H1 (cell line): Measurements from ENCODE around the gene DUSP1. TPM values are rescaled to one million over a fixed set of nuclear protein-coding genes. Genes with fewer than 3 reads are reported as not detected.

ENCODE experiments used
- CTCF ChIA-PET: fragments of 300-600 bp; sonication (Branson Sonifier 250); formaldehyde crosslinking; loops from one replicate; lab custom pipeline; 2021; ENCODE audit not compliant: partially characterized antibody; lab: Charles Lee
- POLR2A ChIA-PET: fragments of 300-600 bp; sonication (Branson Sonifier 250); formaldehyde crosslinking; loops from one replicate; lab custom pipeline; 2021; ENCODE audit warnings: inconsistent platforms; ENCODE audit not compliant: partially characterized antibody; lab: Charles Lee
- DNase-seq, 2 experiments: peaks; one replicate each; pipeline versions ENCODE4 v3.0.0 to v3.0.0-alpha.2; 2010 to 2022; ENCODE audit warnings: low spot score in 2 of 2, low read depth in 1 of 2, mixed read lengths in 1 of 2
- FAIRE-seq: peaks from 2 replicates; lab custom pipeline; 2011; peaks lifted over from hg19 to GRCh38; lab: Jason Lieb, UNC
- H2AFZ ChIP-seq: 2 replicates; pipeline ENCODE4 v1.8.1; 2012; ENCODE audit warnings: low read length, inconsistent platforms
- H2AK5ac ChIP-seq: 2 replicates; pipeline ENCODE4 v1.6.1; 2013; ENCODE audit warnings: low read depth, low read length
- H2BK120ac ChIP-seq: replicated peaks from 2 replicates; pipeline ENCODE3; 2013; ENCODE audit warnings: low read depth, low read length, inconsistent platforms
- H2BK12ac ChIP-seq: 2 replicates; pipeline ENCODE4 v1.6.1; 2013; ENCODE audit warnings: low read depth, low read length
- H2BK15ac ChIP-seq: 2 replicates; pipeline ENCODE4 v1.6.1; 2013; ENCODE audit warnings: low read length
- H2BK20ac ChIP-seq: 2 replicates; pipeline ENCODE4 v1.6.1; 2013; ENCODE audit warnings: low read length
- H2BK5ac ChIP-seq: 2 replicates; pipeline ENCODE4 v1.6.1; 2013; ENCODE audit warnings: low read depth, low read length
- H3K14ac ChIP-seq: 2 replicates; pipeline ENCODE4 v1.6.1; 2013; ENCODE audit warnings: inconsistent platforms; ENCODE audit not compliant: insufficient read length
- H3K18ac ChIP-seq: 2 replicates; pipeline ENCODE4 v1.6.1; 2013; ENCODE audit warnings: low read length; ENCODE audit errors: extremely low read depth
- H3K23ac ChIP-seq: 2 replicates; pipeline ENCODE4 v1.6.1; 2013; ENCODE audit warnings: inconsistent platforms; ENCODE audit not compliant: insufficient read length
- H3K23me2 ChIP-seq: 2 replicates; pipeline ENCODE4 v1.6.1; 2013; ENCODE audit warnings: low read depth, low read length
- H3K27ac ChIP-seq: 2 replicates; pipeline ENCODE4 v1.6.1; 2011; ENCODE audit warnings: low read depth, low read length, inconsistent platforms
- H3K27me3 ChIP-seq, 4 experiments: replicated peaks in 1 of 4; 1 replicate in 1 of 4; 2 replicates in 3 of 4; pipeline versions ENCODE4 v1.6.1 to v1.8.1; 2011 to 2013; ENCODE audit warnings: low read length in 3 of 4, mild to moderate bottlenecking in 3 of 4, inconsistent platforms in 2 of 4, mixed read lengths in 2 of 4, moderate library complexity in 1 of 4; ENCODE audit not compliant: control insufficient read depth in 3 of 4, insufficient read depth in 3 of 4; ENCODE audit errors: extremely low read depth in 1 of 4
- H3K36me3 ChIP-seq, 4 experiments: 2 replicates each; pipeline versions ENCODE4 v1.6.1 to v1.8.1; 2011 to 2013; ENCODE audit warnings: mild to moderate bottlenecking in 4 of 4, low read length in 3 of 4, moderate library complexity in 2 of 4, control low read depth in 1 of 4, inconsistent platforms in 1 of 4; ENCODE audit not compliant: insufficient read depth in 4 of 4, control insufficient read depth in 2 of 4
- H3K4ac ChIP-seq: replicated peaks from 2 replicates; pipeline ENCODE3; 2013; ENCODE audit warnings: low read length, low read depth, mixed read lengths, inconsistent platforms; ENCODE audit not compliant: insufficient read length
- H3K4me1 ChIP-seq, 4 experiments: replicated peaks in 1 of 4; 1 replicate in 1 of 4; 2 replicates in 3 of 4; pipeline versions ENCODE4 v1.6.1 to v1.8.1; 2011 to 2013; ENCODE audit warnings: low read length in 3 of 4, inconsistent platforms in 2 of 4, mixed read lengths in 1 of 4; ENCODE audit not compliant: insufficient read depth in 4 of 4, control insufficient read depth in 3 of 4
- H3K4me2 ChIP-seq, 2 experiments: 2 replicates each; pipeline versions ENCODE4 v1.6.1 to v1.8.1; 2011 to 2013; ENCODE audit warnings: low read depth in 2 of 2, low read length in 2 of 2, control low read depth in 1 of 2, inconsistent platforms in 1 of 2, mild to moderate bottlenecking in 1 of 2; ENCODE audit not compliant: insufficient read depth in 1 of 2
- H3K4me3 ChIP-seq, 4 experiments: fragments of 200-600, 300-600 bp in 1 of 4; sonication (generic), shearing (Covaris generic), sonication (Bioruptor Twin) in 1 of 4; 2 replicates each; pipeline versions ENCODE4 v1.5.1 to v1.8.1; 2011 to 2016; ENCODE audit warnings: low read length in 4 of 4, low read depth in 3 of 4, control low read depth in 2 of 4, inconsistent platforms in 2 of 4, mild to moderate bottlenecking in 2 of 4, mixed read lengths in 1 of 4, moderate library complexity in 1 of 4; ENCODE audit not compliant: insufficient read depth in 2 of 4; ENCODE audit errors: extremely low read depth in 1 of 4
- H3K56ac ChIP-seq: replicated peaks from 2 replicates; pipeline ENCODE3; 2013; ENCODE audit warnings: low read depth, mild to moderate bottlenecking, mixed read lengths, low read length, inconsistent platforms; ENCODE audit not compliant: insufficient read length
- H3K79me1 ChIP-seq: 2 replicates; pipeline ENCODE4 v1.6.1; 2013; ENCODE audit warnings: low read depth, low read length, control low read depth
- H3K79me2 ChIP-seq, 2 experiments: 2 replicates each; pipeline versions ENCODE4 v1.6.1 to v1.8.1; 2012 to 2013; ENCODE audit warnings: low read length in 2 of 2, mild to moderate bottlenecking in 2 of 2, inconsistent platforms in 1 of 2; ENCODE audit not compliant: insufficient read depth in 2 of 2, control insufficient read depth in 1 of 2
- H3K9ac ChIP-seq, 4 experiments: replicated peaks in 1 of 4; 1 replicate in 1 of 4; 2 replicates in 3 of 4; pipeline versions ENCODE4 v1.6.1 to v1.8.1; 2011 to 2013; ENCODE audit warnings: low read depth in 3 of 4, low read length in 3 of 4, control low read depth in 2 of 4, mild to moderate bottlenecking in 2 of 4, moderate library complexity in 2 of 4, inconsistent platforms in 1 of 4; ENCODE audit errors: extremely low read depth in 1 of 4
- H3K9me3 ChIP-seq, 2 experiments: 2 replicates each; pipeline versions ENCODE4 v1.6.1 to v1.8.1; 2012 to 2013; ENCODE audit warnings: mild to moderate bottlenecking in 2 of 2, moderate library complexity in 2 of 2, control low read depth in 1 of 2, inconsistent platforms in 1 of 2, low read depth in 1 of 2, low read length in 1 of 2, mixed read lengths in 1 of 2; ENCODE audit not compliant: insufficient read depth in 2 of 2
- H4K20me1 ChIP-seq, 2 experiments: replicated peaks in 1 of 2; 2 replicates each; pipeline versions ENCODE3 to v1.8.1; 2011 to 2013; ENCODE audit warnings: inconsistent platforms in 2 of 2, low read length in 2 of 2, mild to moderate bottlenecking in 1 of 2; ENCODE audit not compliant: insufficient read depth in 2 of 2, control insufficient read depth in 1 of 2
- H4K5ac ChIP-seq: 2 replicates; pipeline ENCODE4 v1.6.1; 2013; ENCODE audit warnings: low read length, low read depth, mixed read lengths, inconsistent platforms; ENCODE audit not compliant: insufficient read length
- H4K8ac ChIP-seq: 2 replicates; pipeline ENCODE4 v1.8.0; 2013; ENCODE audit warnings: mild to moderate bottlenecking, moderate library complexity, low read length, inconsistent platforms; ENCODE audit not compliant: insufficient read depth; ENCODE audit errors: extremely low read depth
- H4K91ac ChIP-seq: replicated peaks from 2 replicates; pipeline ENCODE3; 2013; ENCODE audit warnings: low read length, mixed read lengths, inconsistent platforms; ENCODE audit not compliant: insufficient read length
- EZH2 ChIP-seq: fragments of 200-600 bp; sonication (generic); IDR thresholded peaks from 2 replicates; pipeline ENCODE4 v1.7.1; 2012; ENCODE audit warnings: low read depth, mild to moderate bottlenecking, moderate library complexity, low read length, inconsistent platforms; ENCODE audit not compliant: severe bottlenecking
- HDAC6 ChIP-seq: IDR thresholded peaks from one replicate; pipeline ENCODE4 v1.7.1; 2012; ENCODE audit warnings: low read depth, mild to moderate bottlenecking, inconsistent platforms, low read length, moderate library complexity
- POU5F1 ChIP-seq: IDR thresholded peaks from 2 replicates; pipeline ENCODE4 v1.6.1; 2011; ENCODE audit warnings: low read depth, mild to moderate bottlenecking, low read length, moderate library complexity
- SUZ12 ChIP-seq: fragments of 200-600 bp; sonication (generic); IDR thresholded peaks from 2 replicates; pipeline ENCODE4 v1.6.1; 2012; ENCODE audit warnings: mild to moderate bottlenecking, inconsistent platforms, low read length, moderate library complexity, mixed read lengths
- TBP ChIP-seq: IDR thresholded peaks from 2 replicates; pipeline ENCODE4 v1.6.1; 2011; ENCODE audit warnings: low read depth, low read length, improper control_type of control experiment
- WGBS, 2 experiments: shearing (Covaris generic) in 1 of 2; methylation state at CpG; one replicate each; pipeline versions ENCODE4 v1.1.6 to v1.1.7; 2013 to 2015; ENCODE audit warnings: low lambda C conversion rate in 2 of 2, mixed read lengths in 2 of 2, inconsistent platforms in 1 of 2, low coverage in 1 of 2, missing lambda C conversion rate in 1 of 2; ENCODE audit not compliant: insufficient replicate concordance in 2 of 2, insufficient coverage in 1 of 2, insufficient read length in 1 of 2; ENCODE audit errors: extremely low coverage in 1 of 2, missing lambda C conversion rate in 1 of 2; 5-methylcytosine and 5-hydroxymethylcytosine counted together
- polyA plus RNA-seq, 7 experiments: library from polyadenylated mRNA; depleted of rRNA in 3 of 7; stranded (reverse) in 5 of 7; unstranded in 2 of 7; fragments of >200 nt in 5 of 7; fragments of 200-250 nt in 2 of 7; gene quantifications; 1 replicate in 5 of 7; 2 replicates in 1 of 7; 4 replicates in 1 of 7; pipeline versions ENCODE4 v1.2.1 to v1.2.3, GENCODE V29; 2011 to 2013; ENCODE audit warnings: missing spikeins in 2 of 7, mixed read lengths in 2 of 7
- total RNA-seq: library from RNA; stranded (reverse); fragmentation: NEBNext Ultra II Directional; extraction: Animal tissue kit (Norgen Biotek cat#: 25700); gene quantifications from 2 replicates; pipeline ENCODE4 v1.2.1, GENCODE V29; 2021

The DUSP1 gene
- total and polyA plus RNA-seq, 2 of the 8 experiments (the other 6 are each of a cell fraction or from before 2014, with no cell fraction given): 6.5 to 11.7 TPM

- no peak overlapping the region for H3K4me3 ChIP-seq
- FAIRE-seq: no peak
- H3K27me3 ChIP-seq: peaks cover 0 to 2% (median 0%) of the 10 kb centered on the region in 4 experiments; a peak in 2 of 7 replicates
- H2AK5ac ChIP-seq: no peak overlapping the region
- no peaks in the 10 kb centered on the region for H3K79me2 ChIP-seq
- no peak overlapping the region for H2BK12ac ChIP-seq
- no peaks in the 10 kb centered on the region for H3K9me3 ChIP-seq
- peaks cover 0 to 3% (median 0%) of the 10 kb centered on the region in 4 experiments; a peak in 4 of 7 replicates for H3K4me1 ChIP-seq
- no peak for DNase-seq
- H3K56ac ChIP-seq: no peak overlapping the region
- no peak overlapping the region for H3K14ac ChIP-seq
- ChIA-PET CTCF (interaction anchor here (0.6 to 2.0 kb wide), 4 partner anchors 13 to 180 kb away, joined by 3 to 7 read pairs (median 3); partner anchors contain the start of gene DUSP1), POLR2A (interaction anchor here (0.6 to 3.5 kb wide), 2 partner anchors 15 to 39 kb away, joined by 3 to 24 read pairs; partner anchors contain the start of gene DUSP1)
- no peaks in the 10 kb centered on the region for H3K23me2 ChIP-seq
- H4K20me1 ChIP-seq: no peaks in the 10 kb centered on the region
- no peak overlapping the region for H3K4ac ChIP-seq
- H4K91ac ChIP-seq: no peak overlapping the region
- H2BK20ac ChIP-seq: no peak overlapping the region
- no peak overlapping the region for H2AFZ ChIP-seq
- H3K18ac ChIP-seq: no peak overlapping the region
- H3K79me1 ChIP-seq: no peaks in the 10 kb centered on the region
- no peak overlapping the region for H2BK5ac ChIP-seq
- no peak overlapping the region for H2BK15ac ChIP-seq
- no peaks in the 10 kb centered on the region for H3K36me3 ChIP-seq
- H3K4me2 ChIP-seq: no peak overlapping the region
- no peak overlapping the region for H2BK120ac ChIP-seq
- H3K23ac ChIP-seq: no peak overlapping the region
- no peak overlapping the region for H3K9ac ChIP-seq
- no peak overlapping the region for H3K27ac ChIP-seq
- H4K8ac ChIP-seq: no peak overlapping the region
- no peak overlapping the region for H4K5ac ChIP-seq
- WGBS, 2 experiments: 73% methylated on average over 7 of the region's 7 CpGs; no CpG with 5 or more reads in 1 of the 2 experiments
- TF ChIP-seq POU5F1 (no peak), HDAC6 (no peak), EZH2 (no peak), TBP (no peak), SUZ12 (no peak)
Measured at GRCh38 chr5:172785429-172786088, 14.6 kb upstream of the DUSP1 start.
